ENCODE data around the gene MYT1. TPM values are rescaled to one million over a fixed set of nuclear protein-coding genes. Genes with fewer than 3 reads are reported as not detected.

Gene MYT1
- total and polyA plus RNA-seq, 2 experiments from 2014 or later = 0.03 to 0.06 TPM

Small RNA genes within 50 kb of the gene (small RNA-seq; reads per million reads assigned to genes)
- gene AL137028.2 = not detected

Other genes starting within 250 kb of the MYT1 start
- gene UCKL1, start 208.0 kb upstream of the MYT1 start, total RNA-seq = 18.5 and 20.0 TPM in 2 replicates
- 52.2 and 62.9 TPM in 2 replicates for gene UCKL1, start 208.0 kb upstream of the MYT1 start, polyA plus RNA-seq
- gene ZNF512B, start 194.5 kb upstream of the MYT1 start, total RNA-seq = 11.5 and 13.5 TPM in 2 replicates
- 10.1 and 12.4 TPM in 2 replicates for gene ZNF512B, start 194.5 kb upstream of the MYT1 start, polyA plus RNA-seq
- gene SAMD10, start 184.8 kb upstream of the MYT1 start, total RNA-seq = 1.1 and 1.6 TPM in 2 replicates
- 11.0 and 11.7 TPM in 2 replicates for gene SAMD10, start 184.8 kb upstream of the MYT1 start, polyA plus RNA-seq
- 35.6 and 41.3 TPM in 2 replicates for gene PRPF6, start 183.3 kb upstream of the MYT1 start, total RNA-seq
- 37.3 and 43.1 TPM in 2 replicates for gene PRPF6, start 183.3 kb upstream of the MYT1 start, polyA plus RNA-seq
- 0.57 and 0.72 TPM in 2 replicates for gene C20orf204, start 128.3 kb upstream of the MYT1 start, total RNA-seq
- 0.85 and 1.7 TPM in 2 replicates for gene C20orf204, start 128.3 kb upstream of the MYT1 start, polyA plus RNA-seq
- not detected in 2 replicates for gene SOX18, start 114.8 kb upstream of the MYT1 start, total RNA-seq
- gene SOX18, start 114.8 kb upstream of the MYT1 start, polyA plus RNA-seq = 1.9 and 2.0 TPM in 2 replicates
- 23.8 and 26.0 TPM in 2 replicates for gene TCEA2, start 101.3 kb upstream of the MYT1 start, total RNA-seq
- gene TCEA2, start 101.3 kb upstream of the MYT1 start, polyA plus RNA-seq = 74.2 and 80.0 TPM in 2 replicates
- 8.1 and 8.8 TPM in 2 replicates for gene RGS19, start 84.9 kb upstream of the MYT1 start, total RNA-seq
- gene RGS19, start 84.9 kb upstream of the MYT1 start, polyA plus RNA-seq = 10.9 and 13.5 TPM in 2 replicates
- gene OPRL1, start 84.4 kb upstream of the MYT1 start, total RNA-seq = 1.1 and 1.5 TPM in 2 replicates
- 0.50 and 0.90 TPM in 2 replicates for gene OPRL1, start 84.4 kb upstream of the MYT1 start, polyA plus RNA-seq
- not detected in 2 replicates for gene LKAAEAR1, start 80.1 kb upstream of the MYT1 start, total RNA-seq
- 0.91 and 1.2 TPM in 2 replicates for gene LKAAEAR1, start 80.1 kb upstream of the MYT1 start, polyA plus RNA-seq
- not detected in 2 replicates for gene NPBWR2, start 56.9 kb upstream of the MYT1 start, total RNA-seq
- gene NPBWR2, start 56.9 kb upstream of the MYT1 start, polyA plus RNA-seq = not detected in 2 replicates
- 68.4 and 79.2 TPM in 2 replicates for gene PCMTD2, start 91.3 kb downstream of the MYT1 start, total RNA-seq
- gene PCMTD2, start 91.3 kb downstream of the MYT1 start, polyA plus RNA-seq = 37.7 and 38.4 TPM in 2 replicates

All from hepatocyte (in vitro differentiated cells).